Lower leg skin (tissue), 3 donors: ENCODE measurements around the gene NAALADL2.

Source experiments
- POLR2A ChIP-seq, 2 donors: fragments of 450-650 bp; IDR thresholded peaks; one replicate each; pipeline ENCODE4 v1.6.1; 2016 to 2017; ENCODE audit warnings: antibody characterized with exemption in 2 of 2, mild to moderate bottlenecking in 1 of 2, moderate library complexity in 1 of 2
- TF ChIP-seq, protein P1 (sequence below), 3 donors: fragments of 450-650 bp; IDR thresholded peaks; one replicate each; pipeline ENCODE4 v1.5.1; 2016; ENCODE audit warnings: antibody characterized with exemption in 3 of 3, mild to moderate bottlenecking in 3 of 3, moderate library complexity in 2 of 3

DNA sequence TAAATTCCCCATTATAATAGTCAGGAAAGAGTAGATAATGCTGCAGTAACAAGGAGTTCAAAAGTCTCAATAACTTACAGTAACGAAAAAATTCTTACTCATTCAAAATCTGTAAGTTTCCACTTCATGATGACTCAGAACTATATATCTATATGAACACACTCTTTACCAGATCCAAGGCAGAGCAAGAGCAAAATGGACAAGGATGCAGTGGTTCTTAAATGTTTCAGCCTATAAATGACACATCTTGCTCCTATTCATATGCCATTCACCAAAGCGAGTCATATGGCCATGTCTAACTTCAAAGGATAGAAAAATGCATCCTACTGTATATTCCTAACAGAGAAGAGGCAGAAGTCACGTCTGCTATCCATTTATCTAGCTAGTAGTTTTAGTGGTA, 787.7 kb downstream of the NAALADL2 start:
- TF ChIP-seq, protein P1, sequence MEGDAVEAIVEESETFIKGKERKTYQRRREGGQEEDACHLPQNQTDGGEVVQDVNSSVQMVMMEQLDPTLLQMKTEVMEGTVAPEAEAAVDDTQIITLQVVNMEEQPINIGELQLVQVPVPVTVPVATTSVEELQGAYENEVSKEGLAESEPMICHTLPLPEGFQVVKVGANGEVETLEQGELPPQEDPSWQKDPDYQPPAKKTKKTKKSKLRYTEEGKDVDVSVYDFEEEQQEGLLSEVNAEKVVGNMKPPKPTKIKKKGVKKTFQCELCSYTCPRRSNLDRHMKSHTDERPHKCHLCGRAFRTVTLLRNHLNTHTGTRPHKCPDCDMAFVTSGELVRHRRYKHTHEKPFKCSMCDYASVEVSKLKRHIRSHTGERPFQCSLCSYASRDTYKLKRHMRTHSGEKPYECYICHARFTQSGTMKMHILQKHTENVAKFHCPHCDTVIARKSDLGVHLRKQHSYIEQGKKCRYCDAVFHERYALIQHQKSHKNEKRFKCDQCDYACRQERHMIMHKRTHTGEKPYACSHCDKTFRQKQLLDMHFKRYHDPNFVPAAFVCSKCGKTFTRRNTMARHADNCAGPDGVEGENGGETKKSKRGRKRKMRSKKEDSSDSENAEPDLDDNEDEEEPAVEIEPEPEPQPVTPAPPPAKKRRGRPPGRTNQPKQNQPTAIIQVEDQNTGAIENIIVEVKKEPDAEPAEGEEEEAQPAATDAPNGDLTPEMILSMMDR (IDR thresholded peaks at IDR 0.05), result no peak
- TF ChIP-seq POLR2A (IDR thresholded peaks at IDR 0.05), result no peak
